Thymus (tissue), 11 donors: Measurements from ENCODE around the gene CLEC18B. TPM values are rescaled to one million over a fixed set of nuclear protein-coding genes. Genes with fewer than 3 reads are reported as not detected.
"Not testable (repeated sequence)": the region's sequence is repeated elsewhere in the genome, so short reads cannot be mapped to it uniquely, and the experiment has no call there.

Experiments used
- DNase-seq, 9 donors: peaks; one replicate each; pipeline ENCODE4 v3.0.0-alpha.2; 2013; ENCODE audit warnings: low spot score in 9 of 9, low read depth in 6 of 9, missing footprints in 1 of 9
- H3K27ac ChIP-seq, 2 donors: one replicate each; pipeline ENCODE4 v1.5.1; 2013; ENCODE audit warnings: control low read depth in 1 of 2, low read depth in 1 of 2, low read length in 1 of 2, mild to moderate bottlenecking in 1 of 2, moderate library complexity in 1 of 2
- H3K27me3 ChIP-seq, 2 donors: one replicate each; pipeline ENCODE4 v1.5.1; 2013; ENCODE audit warnings: low read length in 1 of 2; ENCODE audit not compliant: control insufficient read depth in 2 of 2, insufficient read depth in 1 of 2
- H3K36me3 ChIP-seq, 2 donors: one replicate each; pipeline ENCODE4 v1.5.1; 2013; ENCODE audit warnings: low read length in 1 of 2, mild to moderate bottlenecking in 1 of 2, moderate library complexity in 1 of 2; ENCODE audit not compliant: control insufficient read depth in 2 of 2, insufficient read depth in 2 of 2
- H3K4me1 ChIP-seq, 2 donors: one replicate each; pipeline ENCODE4 v1.5.1; 2013; ENCODE audit warnings: low read length in 2 of 2; ENCODE audit not compliant: control insufficient read depth in 2 of 2, insufficient read depth in 2 of 2
- H3K4me3 ChIP-seq, 2 donors: one replicate each; pipeline ENCODE4 v1.5.1; 2013; ENCODE audit warnings: low read length in 2 of 2, control low read depth in 1 of 2, mild to moderate bottlenecking in 1 of 2
- H3K9me3 ChIP-seq, 2 donors: one replicate each; pipeline ENCODE4 v1.5.1; 2013; ENCODE audit warnings: low read length in 1 of 2, mild to moderate bottlenecking in 1 of 2; ENCODE audit not compliant: control insufficient read depth in 2 of 2, insufficient read depth in 1 of 2
- WGBS: extraction: QIAGEN DNeasy Blood & Tissue Kit; methylation state at CpG from one replicate; pipeline ENCODE4 v1.1.7; 2013; 5-methylcytosine and 5-hydroxymethylcytosine counted together
- polyA plus RNA-seq: library from polyadenylated mRNA; stranded (reverse); fragments of 200-250 nt; gene quantifications from one replicate; pipeline ENCODE4 v1.2.3, GENCODE V29; 2013
- total RNA-seq: library from RNA; stranded (reverse); fragments of 120-200 nt; gene quantifications from one replicate; pipeline ENCODE4 v1.2.4, GENCODE V29; 2013
- donor health status: healthy.

Gene CLEC18B
- total and polyA plus RNA-seq, 2 donors: 0.28 to 2.6 TPM

DNA sequence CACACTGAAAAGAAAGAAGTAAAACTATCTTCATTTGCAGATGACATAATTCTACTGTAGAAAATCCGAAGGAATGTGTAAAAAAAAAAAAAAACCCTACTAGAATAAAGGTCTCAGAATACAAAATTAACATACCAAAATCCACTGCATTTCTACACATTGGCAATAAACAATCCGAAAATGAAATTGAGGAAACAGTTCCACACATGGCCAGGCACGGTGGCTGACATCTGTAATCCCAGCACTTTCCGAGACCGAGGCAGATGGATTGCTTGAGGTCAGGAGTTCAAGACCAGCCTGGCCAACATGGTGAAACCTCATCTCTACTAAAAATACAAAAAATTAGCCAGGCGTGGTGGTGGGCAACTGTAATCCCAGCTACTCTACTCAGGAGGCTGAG is 4.5 kb upstream of the CLEC18B start:
- H3K27ac ChIP-seq, H3K27me3 ChIP-seq, H3K9me3 ChIP-seq, H3K4me3 ChIP-seq, DNase-seq, H3K36me3 ChIP-seq, H3K4me1 ChIP-seq: not testable (repeated sequence)
- WGBS: 76% methylated on average over 6 of the region's 6 CpGs

DNA sequence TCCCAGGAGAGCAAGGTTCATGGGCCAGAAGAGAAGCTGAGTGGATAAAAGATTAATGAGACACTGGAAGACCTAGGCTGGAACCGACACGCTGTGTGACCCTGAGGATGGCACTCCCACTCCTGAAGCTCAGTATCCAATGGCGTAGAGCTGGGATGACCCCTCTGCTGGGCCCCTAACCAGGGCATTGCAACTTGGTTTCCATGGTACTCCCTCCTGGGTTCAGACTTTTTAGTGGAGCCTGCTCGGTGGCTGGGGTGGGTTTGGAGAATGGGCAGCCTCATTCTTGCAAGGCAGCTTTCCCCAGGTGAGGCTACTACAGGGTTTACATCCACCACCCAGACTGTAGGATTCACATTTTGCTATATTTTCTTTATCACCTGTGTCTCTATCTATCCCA is 2.4 kb upstream of the CLEC18B start:
- H3K36me3 ChIP-seq, H3K27me3 ChIP-seq: not testable (repeated sequence)
- WGBS: over 99% methylated on average over 4 of the region's 4 CpGs

GRCh38 chr16:74422086-74422485 is 808 bp upstream of the CLEC18B start:
- not testable (repeated sequence) for DNase-seq, H3K36me3 ChIP-seq, H3K27me3 ChIP-seq, H3K9me3 ChIP-seq, H3K4me3 ChIP-seq, H3K27ac ChIP-seq, H3K4me1 ChIP-seq
- over 99% methylated on average over 6 of the region's 17 CpGs for WGBS

More for the DNA sequence above, 2.4 kb upstream of the CLEC18B start:
- H3K27ac ChIP-seq, H3K9me3 ChIP-seq, H3K4me1 ChIP-seq, DNase-seq, H3K4me3 ChIP-seq: not testable (repeated sequence)

- not testable (repeated sequence) for DNase-seq, H3K4me1 ChIP-seq, H3K4me3 ChIP-seq, H3K9me3 ChIP-seq, H3K27me3 ChIP-seq, H3K27ac ChIP-seq, H3K36me3 ChIP-seq
- 97% methylated on average over 7 of the region's 16 CpGs for WGBS
These were observed 156 bp upstream of the CLEC18B start for GRCh38 chr16:74421482-74421785.

DNA sequence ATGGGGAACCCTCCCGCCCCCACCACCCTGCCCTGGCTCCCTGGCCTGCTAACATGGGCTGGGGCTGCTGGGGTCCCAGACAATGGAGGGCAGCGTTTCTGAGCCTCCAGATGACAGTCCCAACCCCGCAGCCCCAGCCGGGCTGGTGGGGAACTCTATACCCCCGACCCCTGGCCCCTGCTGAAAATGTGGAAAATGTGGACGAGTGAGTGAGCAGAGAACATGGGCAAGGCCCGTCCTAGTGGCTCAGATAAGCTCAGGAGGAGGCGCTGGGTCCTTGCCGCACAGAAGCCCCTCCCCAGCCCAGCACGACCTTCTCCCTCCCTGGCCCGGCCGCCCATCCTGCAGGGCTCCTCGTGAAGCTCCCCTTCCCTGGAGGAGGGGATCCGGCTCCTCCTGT is 1.5 kb downstream of the CLEC18B start:
- not testable (repeated sequence) for H3K27me3 ChIP-seq, H3K36me3 ChIP-seq, H3K4me1 ChIP-seq, H3K9me3 ChIP-seq, H3K27ac ChIP-seq, DNase-seq, H3K4me3 ChIP-seq
- WGBS: 93% methylated on average over 9 of the region's 14 CpGs

- not testable (repeated sequence) for H3K27me3 ChIP-seq
- 100% methylated on average over 3 of the region's 15 CpGs for WGBS
These were observed 3.4 kb downstream of the CLEC18B start for GRCh38 chr16:74417897-74418296.

DNA sequence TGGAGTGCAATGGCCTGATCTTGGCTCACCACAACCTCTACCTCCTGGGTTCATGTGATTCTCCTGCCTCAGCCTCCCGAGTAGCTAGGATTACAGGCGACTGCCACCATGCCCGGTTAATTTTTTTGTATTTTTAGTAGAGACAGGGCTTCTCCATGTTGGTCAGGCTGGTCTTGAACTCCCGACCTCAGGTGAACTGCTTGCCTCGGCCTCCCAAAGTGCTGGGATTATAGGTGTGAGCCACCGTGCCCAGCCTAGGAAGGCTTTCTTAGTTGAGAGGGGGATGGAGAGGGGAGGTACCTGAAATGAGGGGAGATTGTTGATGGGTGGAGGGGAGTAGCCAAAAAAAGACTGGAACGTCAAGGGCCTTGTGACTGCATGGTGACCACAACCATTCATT is 7.4 kb downstream of the CLEC18B start:
- H3K27me3 ChIP-seq, H3K9me3 ChIP-seq, H3K4me1 ChIP-seq, H3K36me3 ChIP-seq, DNase-seq, H3K27ac ChIP-seq, H3K4me3 ChIP-seq: not testable (repeated sequence)
- 89% methylated on average over 7 of the region's 7 CpGs for WGBS

More at GRCh38 chr16:74417897-74418296, 3.4 kb downstream of the CLEC18B start:
- H3K27ac ChIP-seq, H3K36me3 ChIP-seq, H3K4me3 ChIP-seq, DNase-seq, H3K9me3 ChIP-seq, H3K4me1 ChIP-seq: not testable (repeated sequence)

DNA sequence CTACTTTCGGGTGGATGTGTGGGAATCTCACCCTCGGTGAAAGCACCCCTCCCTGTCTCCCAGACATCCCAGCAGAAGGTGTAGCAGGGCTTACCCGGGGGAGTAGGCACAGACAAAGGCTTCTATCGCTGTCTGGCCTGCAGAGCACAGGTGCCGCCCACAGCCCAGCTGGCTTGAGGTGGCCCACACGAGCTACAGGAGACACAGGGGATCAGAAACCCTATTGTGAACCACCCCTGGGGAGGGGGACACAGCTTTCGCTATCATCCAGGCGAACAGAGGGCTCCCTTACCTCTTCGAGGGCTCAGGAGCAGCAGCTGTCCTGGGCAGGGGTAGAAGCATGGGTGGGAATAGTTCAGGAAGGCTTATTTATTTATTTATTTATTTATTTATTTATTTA is 7.8 kb downstream of the CLEC18B start:
- H3K4me1 ChIP-seq, DNase-seq, H3K9me3 ChIP-seq, H3K27me3 ChIP-seq, H3K4me3 ChIP-seq, H3K36me3 ChIP-seq, H3K27ac ChIP-seq: not testable (repeated sequence)
- WGBS: 96% methylated on average over 9 of the region's 9 CpGs

- not testable (repeated sequence) for H3K27ac ChIP-seq, H3K9me3 ChIP-seq, H3K27me3 ChIP-seq, H3K36me3 ChIP-seq, H3K4me1 ChIP-seq, H3K4me3 ChIP-seq, DNase-seq
- 94% methylated on average over 8 of the region's 10 CpGs for WGBS
These were observed 8.4 kb downstream of the CLEC18B start for GRCh38 chr16:74412775-74413390.
